ENCODE measurements around the gene DDX1. TPM values are rescaled to one million over a fixed set of nuclear protein-coding genes. Genes with fewer than 3 reads are reported as not detected.

Gene DDX1
- total RNA-seq, 1 experiment from 2014 or later, result 70.7 TPM

DNA sequence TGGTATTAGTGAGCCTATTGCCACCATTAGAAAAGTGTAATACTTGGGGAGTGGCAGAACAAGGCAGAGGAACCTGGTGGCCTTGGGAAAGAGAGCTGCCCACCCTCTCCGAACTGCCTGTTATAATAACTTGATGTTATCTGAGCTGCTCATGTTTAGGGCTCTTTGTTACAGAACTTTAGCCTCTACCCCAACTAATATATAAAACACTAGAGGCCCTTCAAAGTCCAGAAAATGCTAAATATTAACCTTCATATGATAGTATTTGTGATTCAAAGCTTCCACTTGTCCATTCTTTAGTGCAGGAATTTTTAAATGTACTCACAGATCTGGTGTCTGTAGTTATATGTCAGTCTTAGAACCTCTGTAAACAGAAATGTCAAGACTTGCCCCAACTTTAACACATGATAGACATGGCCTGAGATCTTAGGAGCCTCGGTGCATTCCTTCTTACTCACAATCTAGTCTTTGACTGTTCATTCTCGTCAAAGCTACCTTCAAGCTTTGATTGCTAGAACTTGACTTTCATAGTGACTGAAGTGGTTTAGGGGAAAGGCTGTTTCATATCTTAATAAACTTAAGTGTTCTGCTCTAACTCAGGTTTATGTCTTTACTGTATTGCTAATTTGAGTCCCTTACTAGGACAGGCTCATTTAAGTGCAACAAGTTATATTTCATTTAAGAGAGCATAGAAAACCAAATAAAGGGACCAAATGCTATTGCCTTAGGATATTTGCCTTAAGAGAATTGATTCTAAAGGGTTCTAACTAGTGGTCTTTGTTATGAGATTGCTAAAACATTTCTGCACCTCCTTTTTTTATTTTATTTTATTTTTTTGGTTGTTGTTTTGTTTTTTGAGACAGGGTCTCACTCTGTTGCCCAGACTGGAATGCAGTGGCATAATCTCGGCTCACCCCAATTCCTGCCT is 41.6 kb downstream of the DDX1 start:
- no peaks in the 10 kb centered on the region for H3K27me3 ChIP-seq (ENCODE audit: control insufficient read depth, insufficient read depth, low read length)
- H3K4me3 ChIP-seq (ENCODE audit: insufficient read depth, low read depth, low read length), result no peak overlapping the region
- DNase-seq, result no peak
- H3K36me3 ChIP-seq (replicated peaks; ENCODE audit: control insufficient read depth, insufficient read depth, low read length), result peaks cover 18% of the 10 kb centered on the region

DNA sequence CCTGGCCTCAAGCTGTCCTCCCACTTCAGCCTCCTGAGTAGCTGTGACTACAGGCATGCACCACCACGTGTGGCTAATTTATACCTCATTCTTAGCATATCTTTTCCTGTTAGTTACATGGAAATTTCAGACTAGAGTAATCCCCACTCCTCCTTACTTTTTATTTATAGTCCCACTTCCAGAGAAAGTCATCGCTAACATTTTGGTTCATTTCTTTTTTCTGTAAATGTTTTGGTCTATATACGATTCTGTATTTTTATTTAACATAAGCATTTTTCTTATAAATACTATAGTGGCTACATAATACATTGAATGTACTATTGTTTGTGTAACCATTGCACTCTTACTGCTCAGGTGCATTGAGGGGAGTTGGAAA is 42.3 kb downstream of the DDX1 start:
- Histone ChIP-seq H3K4me3 (ENCODE audit: insufficient read depth, low read depth, low read length) (no peak overlapping the region), H3K36me3 (replicated peaks; ENCODE audit: control insufficient read depth, insufficient read depth, low read length) (peaks cover 18% of the 10 kb centered on the region), H3K27me3 (ENCODE audit: control insufficient read depth, insufficient read depth, low read length) (no peaks in the 10 kb centered on the region)
- no peak for DNase-seq

DNA sequence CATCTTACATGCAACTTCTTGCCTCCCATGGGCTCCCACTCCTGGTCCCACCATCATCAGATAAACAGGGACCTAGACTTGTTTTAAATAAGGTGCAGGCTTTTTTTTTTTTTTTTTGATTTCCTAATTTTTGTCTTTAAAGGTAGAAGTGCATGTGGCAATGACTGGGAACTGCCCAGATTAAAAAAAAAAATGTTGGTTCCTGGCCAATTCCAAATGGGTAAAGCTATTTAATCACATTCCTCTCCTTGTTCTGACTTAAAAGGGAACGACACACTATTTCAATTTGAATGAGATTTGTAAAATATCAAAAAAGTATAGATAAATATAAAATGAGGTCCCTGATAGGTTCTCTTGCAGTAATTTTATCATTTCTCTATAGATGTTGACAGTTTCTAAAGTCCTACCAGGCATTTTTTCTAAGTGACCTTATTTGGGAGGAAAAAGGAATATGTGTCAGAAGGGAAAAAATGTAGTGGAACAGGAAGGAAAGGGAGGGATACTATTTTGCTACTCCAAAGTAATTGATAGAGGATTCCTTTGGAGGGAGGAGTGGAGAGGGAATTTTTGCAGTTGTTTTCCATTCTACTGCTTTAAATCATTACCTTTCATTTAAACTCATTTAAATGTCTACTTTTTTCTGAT is 43.3 kb downstream of the DDX1 start:
- H3K36me3 ChIP-seq (replicated peaks; ENCODE audit: control insufficient read depth, insufficient read depth, low read length), result peaks cover 18% of the 10 kb centered on the region
- no peak for DNase-seq
- no peaks in the 10 kb centered on the region for H3K27me3 ChIP-seq (ENCODE audit: control insufficient read depth, insufficient read depth, low read length)
- no peak overlapping the region for H3K4me3 ChIP-seq (ENCODE audit: insufficient read depth, low read depth, low read length)

DNA sequence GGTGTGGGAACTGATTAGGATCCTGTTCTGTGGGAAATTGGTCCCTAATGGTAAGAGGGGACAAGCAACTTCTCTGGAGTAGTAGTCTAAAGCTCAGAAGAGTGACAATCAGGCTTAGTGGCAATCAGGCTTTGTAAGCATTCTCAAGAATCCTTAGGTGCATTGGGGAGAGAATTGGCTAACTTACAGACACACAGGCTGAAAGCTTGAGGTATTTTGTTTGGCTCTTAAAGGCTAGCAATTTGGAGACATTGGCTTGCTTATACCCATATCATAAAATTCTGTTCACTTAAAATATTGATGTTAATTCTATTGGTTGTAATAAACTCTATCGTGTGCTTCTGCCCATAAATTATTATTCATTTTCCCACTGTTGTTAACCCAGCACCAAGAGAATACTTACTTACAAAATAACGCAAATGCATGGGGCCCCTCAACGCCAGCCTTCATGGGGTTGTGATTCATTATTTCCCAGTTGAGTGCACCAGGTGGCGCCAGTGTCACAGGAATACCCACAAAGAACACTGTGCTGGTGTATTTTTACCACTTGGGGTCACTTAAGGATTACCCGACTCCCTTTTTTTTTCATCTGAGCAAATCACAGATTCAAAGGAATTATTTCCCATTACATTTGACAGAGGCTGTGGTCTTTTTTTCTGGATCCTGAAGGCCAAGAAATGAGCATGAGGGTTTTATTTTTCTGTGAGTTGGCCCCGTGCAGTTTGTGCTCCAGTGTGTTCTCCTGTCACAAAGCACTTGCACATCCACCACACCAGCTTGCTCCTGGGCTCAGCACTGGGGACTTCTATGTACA is 45.5 kb downstream of the DDX1 start:
- peak; percentile 80 for DNase-seq
- no peak overlapping the region for H3K4me3 ChIP-seq (ENCODE audit: insufficient read depth, low read depth, low read length)
- no peaks in the 10 kb centered on the region for H3K27me3 ChIP-seq (ENCODE audit: control insufficient read depth, insufficient read depth, low read length)
- H3K36me3 ChIP-seq (replicated peaks; ENCODE audit: control insufficient read depth, insufficient read depth, low read length), result peaks cover 8% of the 10 kb centered on the region

DNA sequence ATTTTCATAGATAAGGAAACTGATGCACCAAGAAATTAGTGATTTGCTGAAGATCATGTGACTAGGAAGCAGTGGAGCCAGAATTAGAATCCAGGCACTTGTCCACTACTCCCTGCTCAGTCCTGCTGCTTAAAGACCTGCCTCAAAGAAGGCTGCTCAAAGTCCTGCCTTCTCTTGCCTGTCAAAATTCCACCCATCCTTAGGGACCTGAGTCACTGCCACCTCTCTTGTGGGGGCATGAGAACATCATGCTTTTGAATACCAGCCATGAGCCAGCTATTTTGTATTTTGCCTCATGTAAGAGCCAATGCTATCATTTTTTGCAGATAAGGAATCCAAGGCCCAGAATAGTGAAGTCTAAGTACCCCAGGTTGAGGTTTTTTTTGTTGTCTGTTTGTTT is 47.1 kb downstream of the DDX1 start:
- DNase-seq, result no peak
- Histone ChIP-seq H3K4me3 (ENCODE audit: insufficient read depth, low read depth, low read length) (no peak overlapping the region), H3K36me3 (replicated peaks; ENCODE audit: control insufficient read depth, insufficient read depth, low read length) (peaks cover 3% of the 10 kb centered on the region), H3K27me3 (ENCODE audit: control insufficient read depth, insufficient read depth, low read length) (no peaks in the 10 kb centered on the region)

DNA sequence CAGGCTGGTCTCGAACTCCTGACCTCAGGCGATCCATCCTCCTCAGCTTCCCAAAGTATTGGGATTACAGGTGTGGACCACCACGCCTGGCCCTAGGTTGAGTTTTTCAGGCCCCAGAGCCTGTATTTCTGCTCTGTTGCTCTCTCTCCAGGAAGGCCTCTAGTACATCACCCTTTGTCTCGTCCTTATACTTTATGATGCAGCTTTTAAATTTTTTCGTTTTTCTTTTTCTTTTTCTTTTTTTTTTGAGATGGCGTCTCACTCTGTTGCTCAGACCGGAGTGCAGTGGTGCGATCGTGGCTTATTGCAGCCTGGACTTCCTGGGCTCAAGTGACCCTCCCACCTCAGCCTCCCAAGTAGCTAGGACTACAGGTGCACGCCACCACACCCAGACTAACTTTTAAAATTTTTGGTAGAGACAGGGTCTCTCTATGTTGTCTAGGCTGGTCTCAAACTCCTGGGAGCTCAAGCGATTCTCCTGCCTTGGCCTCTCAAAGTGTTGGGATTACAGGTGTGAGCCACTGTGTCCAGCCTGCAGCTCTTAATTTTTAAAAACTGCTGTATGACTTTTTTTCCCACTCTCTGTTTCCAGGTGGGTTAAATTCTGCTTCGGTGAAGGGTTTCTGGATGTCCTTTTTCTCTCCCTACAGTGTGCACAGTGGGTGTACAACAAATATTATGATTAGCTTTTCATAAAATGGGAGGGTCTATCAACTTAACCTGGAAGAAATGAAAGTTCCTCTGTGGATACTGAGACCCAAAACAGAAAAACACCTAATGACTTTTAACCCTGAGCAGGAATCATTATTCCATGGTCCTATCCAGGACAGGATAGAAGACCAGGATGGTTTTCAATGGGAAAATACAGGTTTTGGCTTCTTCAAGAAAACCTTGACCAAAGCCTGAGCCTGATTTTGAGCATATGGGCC is 47.9 kb downstream of the DDX1 start:
- H3K27me3 ChIP-seq (ENCODE audit: control insufficient read depth, insufficient read depth, low read length), result no peaks in the 10 kb centered on the region
- no peak for DNase-seq
- peaks cover 3% of the 10 kb centered on the region for H3K36me3 ChIP-seq (replicated peaks; ENCODE audit: control insufficient read depth, insufficient read depth, low read length)
- H3K4me3 ChIP-seq (ENCODE audit: insufficient read depth, low read depth, low read length), result no peak overlapping the region

DNA sequence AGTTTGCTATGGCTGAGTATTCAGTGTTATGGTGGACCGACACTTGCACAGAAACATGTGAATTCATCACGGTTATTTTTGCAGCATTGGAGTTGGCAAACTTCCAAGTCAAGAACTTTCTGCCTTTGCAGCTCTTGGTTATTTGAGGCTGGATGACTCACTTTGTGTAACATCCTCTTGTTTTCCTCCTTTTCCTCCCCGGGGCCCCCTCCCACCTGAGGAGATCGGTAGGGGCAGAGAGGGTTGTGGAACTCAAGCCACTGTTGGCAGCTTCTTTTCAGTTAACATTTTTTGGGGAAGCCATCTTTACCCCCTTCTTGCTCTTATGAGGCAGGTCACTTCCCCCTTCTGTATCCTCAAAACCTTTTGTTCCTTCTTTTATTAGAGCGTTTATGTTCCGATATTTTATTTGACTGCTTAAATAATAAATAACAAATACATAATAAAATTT is 48.6 kb downstream of the DDX1 start:
- H3K36me3 ChIP-seq (replicated peaks; ENCODE audit: control insufficient read depth, insufficient read depth, low read length), result peaks cover 2% of the 10 kb centered on the region
- no peak overlapping the region for H3K4me3 ChIP-seq (ENCODE audit: insufficient read depth, low read depth, low read length)
- no peak for DNase-seq
- H3K27me3 ChIP-seq (ENCODE audit: control insufficient read depth, insufficient read depth, low read length), result no peaks in the 10 kb centered on the region

DNA sequence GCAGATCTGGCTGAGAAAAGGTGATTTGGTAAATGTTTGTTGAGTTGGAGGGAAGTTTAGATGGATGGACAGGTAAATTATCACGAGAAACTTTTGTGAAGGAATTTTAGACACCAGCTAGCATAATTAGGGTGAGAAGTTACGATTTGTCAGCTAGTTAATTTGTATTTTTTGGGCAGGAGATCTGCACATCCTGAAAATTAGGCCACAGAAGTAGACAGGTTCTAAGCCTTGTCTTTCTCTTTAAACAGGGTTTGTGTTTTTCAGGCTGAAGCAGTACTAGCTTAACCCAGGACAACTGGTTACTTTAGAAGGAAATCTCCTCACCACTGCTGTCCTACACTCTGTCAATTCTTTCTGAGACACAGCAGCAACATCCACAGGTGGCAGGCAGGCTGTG is 49.1 kb downstream of the DDX1 start:
- Histone ChIP-seq H3K27me3 (ENCODE audit: control insufficient read depth, insufficient read depth, low read length) (no peaks in the 10 kb centered on the region), H3K36me3 (replicated peaks; ENCODE audit: control insufficient read depth, insufficient read depth, low read length) (no peaks in the 10 kb centered on the region; the same call in none of the 2 replicates), H3K4me3 (ENCODE audit: insufficient read depth, low read depth, low read length) (no peak overlapping the region)
- DNase-seq, result no peak

DNA sequence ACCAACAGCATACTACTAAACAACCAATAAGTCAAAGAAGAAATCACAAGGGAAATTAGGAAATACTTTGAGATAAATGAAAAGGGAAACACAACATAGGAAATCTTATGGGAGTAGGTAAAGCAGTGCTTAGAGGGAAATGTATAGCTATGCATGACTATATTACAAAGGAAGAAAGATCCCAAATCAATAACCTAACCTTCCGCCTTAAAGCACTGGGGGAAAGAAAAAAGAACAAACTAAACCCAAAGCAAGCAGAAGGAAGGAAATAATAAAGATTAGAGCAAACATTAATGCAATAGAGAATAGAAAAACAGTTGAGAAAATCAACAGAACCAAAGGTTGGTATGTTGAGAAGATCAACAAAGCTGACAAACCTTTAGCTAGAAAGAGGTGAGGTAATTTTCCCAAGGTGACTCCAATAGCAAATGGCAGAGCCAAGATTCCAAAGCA is 49.9 kb downstream of the DDX1 start:
- no peaks in the 10 kb centered on the region for H3K27me3 ChIP-seq (ENCODE audit: control insufficient read depth, insufficient read depth, low read length)
- DNase-seq, result no peak
- no peaks in the 10 kb centered on the region; the same call in none of the 2 replicates for H3K36me3 ChIP-seq (replicated peaks; ENCODE audit: control insufficient read depth, insufficient read depth, low read length)
- H3K4me3 ChIP-seq (ENCODE audit: insufficient read depth, low read depth, low read length), result no peak overlapping the region

DNA sequence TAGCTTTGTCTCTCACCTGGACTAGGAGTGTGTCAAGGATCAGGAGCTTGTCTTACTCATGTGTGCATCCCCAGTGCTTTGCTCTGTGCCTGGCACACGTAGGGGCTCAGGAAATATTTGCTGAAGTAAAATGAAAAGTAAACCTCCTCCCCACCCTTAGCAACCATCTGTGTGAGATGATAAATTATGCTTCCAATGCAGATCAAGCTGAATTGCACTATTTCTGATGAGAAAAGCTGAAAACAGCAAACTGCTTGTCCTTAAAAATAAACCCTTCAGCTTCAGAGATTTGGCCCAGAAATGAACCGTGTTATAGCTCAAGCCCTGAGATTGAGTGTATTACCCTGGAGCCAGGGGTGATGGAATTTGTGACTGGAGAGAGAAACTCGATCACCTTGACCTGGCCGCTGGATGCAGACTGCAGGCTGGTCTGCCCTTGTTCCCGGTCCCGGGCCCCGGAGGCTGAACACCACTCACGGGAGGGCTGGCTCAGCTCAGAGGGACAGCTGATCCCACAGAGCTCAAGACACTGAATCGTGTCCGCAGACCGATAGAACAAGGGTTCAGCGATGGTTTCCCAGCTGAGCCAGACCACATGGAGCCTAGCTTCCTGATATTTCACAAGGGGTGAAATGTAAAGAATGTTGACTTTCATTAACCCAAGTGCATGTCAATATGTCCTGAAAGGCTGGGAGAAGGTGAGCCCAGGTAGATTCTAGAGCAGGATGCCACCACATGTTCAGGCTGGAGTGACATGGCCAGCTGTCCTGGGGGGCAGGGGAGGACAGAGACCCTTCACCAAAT is 50.5 kb downstream of the DDX1 start:
- H3K36me3 ChIP-seq (replicated peaks; ENCODE audit: control insufficient read depth, insufficient read depth, low read length), result no peaks in the 10 kb centered on the region; the same call in 1 of the 2 replicates
- DNase-seq, result no peak
- H3K27me3 ChIP-seq (ENCODE audit: control insufficient read depth, insufficient read depth, low read length), result no peaks in the 10 kb centered on the region
- H3K4me3 ChIP-seq (ENCODE audit: insufficient read depth, low read depth, low read length), result no peak overlapping the region

DNA sequence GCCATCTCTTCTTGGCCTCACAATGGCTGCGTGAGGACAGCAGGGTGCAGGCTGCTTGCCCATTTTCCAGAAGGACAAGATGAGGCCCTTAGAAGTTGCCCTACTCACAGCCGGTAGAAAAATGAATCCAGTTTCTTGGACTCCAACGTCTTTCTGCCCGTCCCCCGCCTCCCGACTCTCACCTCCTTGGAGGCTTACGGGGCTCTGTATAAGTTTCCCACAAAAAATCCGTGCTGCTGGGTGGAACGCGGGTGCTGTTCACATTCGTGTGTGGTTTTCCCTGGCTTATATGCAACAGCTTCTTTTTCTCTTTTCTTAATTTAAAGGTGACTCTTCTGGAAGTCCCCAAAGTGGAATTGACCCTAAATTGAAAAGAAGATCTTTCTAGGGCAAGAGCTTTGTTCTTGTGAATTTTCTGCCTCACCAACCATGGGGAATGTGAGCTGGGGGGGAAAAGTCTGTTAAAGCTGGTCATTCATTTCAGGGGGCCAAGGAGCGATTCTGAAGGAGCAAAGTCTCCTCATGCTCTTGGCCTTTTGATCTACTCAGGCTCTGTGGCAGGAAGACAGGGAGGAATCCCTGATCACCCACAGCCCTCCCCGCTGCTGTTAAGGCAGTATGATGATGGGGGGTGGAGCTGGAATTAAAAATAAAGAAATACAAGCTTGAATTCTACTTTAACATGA is 51.3 kb downstream of the DDX1 start:
- DNase-seq, result no peak
- Histone ChIP-seq H3K36me3 (replicated peaks; ENCODE audit: control insufficient read depth, insufficient read depth, low read length) (no peaks in the 10 kb centered on the region; the same call in 1 of the 2 replicates), H3K27me3 (ENCODE audit: control insufficient read depth, insufficient read depth, low read length) (no peaks in the 10 kb centered on the region)

DNA sequence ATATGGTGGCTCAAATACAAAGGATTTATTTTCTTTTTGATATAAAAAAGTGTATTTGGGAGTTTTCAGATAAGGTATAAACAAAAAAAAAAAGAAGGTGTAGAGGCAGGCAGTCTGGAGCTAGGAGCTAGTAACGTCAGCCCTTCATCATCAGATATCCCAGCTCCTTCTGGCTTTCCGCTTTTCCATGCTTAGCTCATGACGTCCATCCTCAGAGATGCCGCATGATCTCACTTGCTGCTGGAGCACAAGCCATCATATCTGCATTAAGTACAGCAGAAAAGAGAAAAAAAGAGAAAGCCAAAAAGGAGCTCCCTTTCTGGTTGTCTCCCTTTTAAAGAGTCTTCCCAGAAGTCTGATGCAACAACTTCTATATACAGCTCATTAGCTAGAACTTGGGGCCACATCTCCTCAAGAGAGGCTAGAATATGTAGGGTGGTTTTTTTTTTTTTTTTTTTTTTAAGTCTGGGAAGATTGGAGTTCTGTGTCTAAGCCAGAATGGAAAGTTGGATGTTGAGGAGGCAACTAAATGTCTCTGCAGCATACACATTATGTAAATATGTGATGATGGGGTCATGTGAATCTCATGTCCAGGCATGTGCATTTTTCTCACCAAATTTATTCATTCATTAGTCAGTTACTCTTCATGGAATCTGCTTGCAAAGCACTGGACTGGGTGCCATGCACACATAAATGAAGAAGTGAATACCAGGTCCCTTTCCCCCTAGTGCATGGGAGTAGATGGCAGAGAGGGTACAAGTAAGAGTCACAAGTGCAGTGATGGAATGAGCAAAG is 52.3 kb downstream of the DDX1 start:
- H3K36me3 ChIP-seq (replicated peaks; ENCODE audit: control insufficient read depth, insufficient read depth, low read length), result no peaks in the 10 kb centered on the region
- no peak for DNase-seq
- H3K4me3 ChIP-seq (ENCODE audit: insufficient read depth, low read depth, low read length), result no peak overlapping the region
- H3K27me3 ChIP-seq (ENCODE audit: control insufficient read depth, insufficient read depth, low read length), result no peaks in the 10 kb centered on the region

More for the DNA sequence above, 51.3 kb downstream of the DDX1 start:
- H3K4me3 ChIP-seq (ENCODE audit: insufficient read depth, low read depth, low read length), result no peak overlapping the region

Data from H7 (cell line).